NCI-H748 (cell line): ENCODE results near the gene LINS1.

ENCODE experiments used
- DNase-seq: peaks from one replicate; lab custom pipeline; 2025; ENCODE audit not compliant: unreplicated experiment; lab: John Stamatoyannopoulos, UW

LINS1 gene

GRCh38 chr15:100602064-100602822 is at the start of gene LINS1, which contains the start of gene ASB7:
Gene LINS1, minus strand, starts transcription at chr15:100602184. Its CDS starts 21,342 bp downstream, at chr15:100580842.
Gene ASB7, plus strand, starts transcription at chr15:100602589. Its CDS starts 9,628 bp downstream, at chr15:100612217.
- DNase-seq = peak; percentile 99

- no peak for DNase-seq
These were observed 49.3 kb upstream of the LINS1 start for GRCh38 chr15:100651253-100651652.

GRCh38 chr15:100650685-100651084 is 48.7 kb upstream of the LINS1 start:
- no peak for DNase-seq

GRCh38 chr15:100648951-100649350 is 47.0 kb upstream of the LINS1 start:
- no peak for DNase-seq

GRCh38 chr15:100645671-100646070 is 43.7 kb upstream of the LINS1 start:
- DNase-seq = no peak

- no peak for DNase-seq
These were observed 41.0 kb upstream of the LINS1 start for GRCh38 chr15:100642950-100643338.

GRCh38 chr15:100642213-100642949 is 40.4 kb upstream of the LINS1 start:
- no peak for DNase-seq

- DNase-seq = no peak
These were observed 36.3 kb upstream of the LINS1 start for GRCh38 chr15:100638177-100638730.

- no peak for DNase-seq
These were observed 33.6 kb upstream of the LINS1 start for GRCh38 chr15:100635406-100636071.

GRCh38 chr15:100633763-100634075 is 31.7 kb upstream of the LINS1 start:
- DNase-seq = no peak

- DNase-seq = no peak
These were observed 29.8 kb upstream of the LINS1 start for GRCh38 chr15:100631831-100632230.

GRCh38 chr15:100628746-100629145 is 26.8 kb upstream of the LINS1 start:
- DNase-seq = no peak

- DNase-seq = peak; percentile 43
These were observed 25.9 kb upstream of the LINS1 start for GRCh38 chr15:100627789-100628395.

GRCh38 chr15:100623301-100623700 is 21.3 kb upstream of the LINS1 start:
- no peak for DNase-seq

- DNase-seq = no peak
These were observed 14.7 kb upstream of the LINS1 start for GRCh38 chr15:100616700-100617099.

GRCh38 chr15:100615801-100616200 is 13.8 kb upstream of the LINS1 start:
- DNase-seq = no peak

GRCh38 chr15:100614918-100615317 is 12.9 kb upstream of the LINS1 start:
- no peak for DNase-seq

- DNase-seq = no peak
These were observed 12.4 kb upstream of the LINS1 start for GRCh38 chr15:100614336-100614735.

- DNase-seq = no peak
These were observed 11.2 kb upstream of the LINS1 start for GRCh38 chr15:100613208-100613607.

GRCh38 chr15:100612539-100612938 is 10.6 kb upstream of the LINS1 start:
- no peak for DNase-seq

GRCh38 chr15:100602823-100603393 is 924 bp upstream of the LINS1 start:
- DNase-seq = peak; percentile 21
